ENCODE measurements around the gene WDR47.
"Not testable (repeated sequence)": the region's sequence is repeated elsewhere in the genome, so short reads cannot be mapped to it uniquely, and the experiment has no call there.

WDR47 gene

DNA sequence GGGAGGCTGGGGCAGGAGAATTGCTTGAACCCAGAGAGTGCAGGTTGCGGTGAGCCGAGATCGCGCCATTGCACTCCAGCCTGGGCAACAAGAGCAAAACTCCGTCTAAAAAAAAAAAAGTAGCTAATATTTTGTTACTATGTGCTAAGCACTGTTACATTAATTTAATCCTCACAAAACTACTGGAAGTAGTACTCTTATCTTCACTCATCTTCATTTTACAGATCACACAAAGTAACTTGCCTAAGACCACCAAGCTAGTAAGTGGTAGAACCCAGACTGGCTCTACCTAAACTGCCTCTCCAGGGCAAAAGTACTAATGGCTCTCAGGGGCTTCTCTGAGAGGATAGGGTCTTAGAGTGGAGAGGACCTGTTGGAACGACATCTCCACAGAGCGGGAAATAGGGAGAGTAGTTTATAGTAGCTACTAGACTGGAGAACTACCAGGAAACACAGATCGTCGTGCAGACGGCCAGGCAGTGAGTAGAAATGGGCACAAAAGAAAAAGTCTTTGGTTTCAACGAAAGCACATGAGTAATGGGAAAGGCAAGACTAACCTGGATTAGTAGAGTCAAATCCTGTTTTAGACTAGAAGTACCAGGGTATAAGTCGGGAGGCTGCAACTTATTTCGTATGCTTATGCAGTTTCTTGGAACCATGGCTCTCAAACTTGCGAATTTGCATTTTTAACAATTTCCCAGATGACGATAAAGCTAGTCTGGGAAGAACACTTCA, 80.0 kb downstream of the WDR47 start:
- peak in 1 of 2 donors; percentile 3 for DNase-seq

DNA sequence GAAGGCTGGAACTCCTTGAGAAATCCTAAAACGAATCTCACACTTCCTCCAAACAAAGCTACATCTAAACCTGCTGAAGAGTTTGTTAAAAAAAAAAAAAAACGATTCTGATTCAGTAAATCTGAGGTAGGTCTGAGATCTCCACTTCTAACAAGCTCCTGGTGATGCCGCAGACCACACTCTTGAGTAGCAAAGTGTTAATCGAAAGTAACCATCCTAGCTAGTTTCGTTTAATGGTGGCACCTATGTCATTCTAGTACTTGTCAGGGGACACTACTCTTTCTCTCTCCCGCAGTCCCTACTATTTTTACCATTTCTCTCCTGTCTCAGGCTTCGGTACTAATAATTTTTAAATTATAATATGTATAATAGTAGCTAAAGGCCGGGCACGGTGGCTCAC, 80.7 kb downstream of the WDR47 start:
- peak; percentile 8 to 58 for DNase-seq

DNA sequence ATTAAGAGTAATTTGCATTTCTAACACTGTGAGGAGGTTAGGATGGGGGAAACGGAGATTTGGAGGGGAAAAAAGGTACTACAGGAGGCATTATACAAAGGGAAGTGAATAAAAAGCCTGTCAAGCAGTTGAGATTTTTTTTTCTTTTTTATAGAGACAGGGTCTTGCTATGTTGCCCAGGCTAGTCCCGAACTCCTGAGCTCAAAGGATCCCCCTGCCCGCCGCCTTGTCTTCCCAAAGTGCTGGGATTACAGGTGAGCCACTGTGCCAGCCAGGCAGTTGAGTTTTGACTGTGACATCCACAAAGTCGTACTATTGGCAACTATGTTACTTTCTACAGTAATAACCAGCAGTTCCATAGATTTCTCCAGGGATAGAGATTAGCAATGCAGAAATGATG, 81.2 kb downstream of the WDR47 start:
- DNase-seq: no peak

DNA sequence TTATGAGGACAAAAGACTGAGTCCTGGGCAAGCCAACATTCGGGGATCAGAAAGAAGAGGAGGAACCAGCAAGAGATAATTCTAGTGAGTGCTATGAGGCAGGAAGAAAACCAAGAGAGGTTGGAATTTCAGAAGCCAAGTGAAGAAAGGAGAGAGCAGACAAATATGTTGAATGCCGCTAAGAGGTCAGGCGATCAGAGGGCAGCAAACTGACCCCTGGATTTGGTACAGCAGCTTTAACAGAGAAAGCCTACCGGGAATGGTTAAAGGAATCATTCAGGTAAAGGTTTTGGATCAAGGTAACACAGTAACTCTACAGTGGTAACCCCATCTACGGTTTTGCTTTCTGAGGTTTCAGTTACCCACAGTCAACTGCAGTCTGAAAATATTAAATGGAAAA, 84.0 kb downstream of the WDR47 start:
- no peak for DNase-seq

DNA sequence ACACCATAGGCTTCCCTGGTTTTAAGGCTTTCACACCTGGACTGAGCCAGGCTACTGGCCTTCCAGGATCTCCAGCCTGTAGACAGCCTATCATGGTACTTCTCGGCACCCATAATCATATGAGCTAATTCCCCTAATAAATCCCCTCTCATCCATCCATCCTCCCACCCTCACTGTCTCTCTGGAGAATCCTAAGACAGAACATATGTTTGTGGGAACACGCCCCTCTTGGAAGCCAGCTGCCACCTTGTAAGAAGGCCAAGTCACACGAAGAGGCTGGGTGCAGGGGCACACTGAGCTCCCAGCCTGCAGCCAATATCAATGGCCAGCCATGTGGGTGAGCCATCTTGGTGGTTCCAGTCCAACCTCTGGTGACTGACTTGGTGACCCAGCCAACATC, 86.0 kb downstream of the WDR47 start:
- no peak for DNase-seq

DNA sequence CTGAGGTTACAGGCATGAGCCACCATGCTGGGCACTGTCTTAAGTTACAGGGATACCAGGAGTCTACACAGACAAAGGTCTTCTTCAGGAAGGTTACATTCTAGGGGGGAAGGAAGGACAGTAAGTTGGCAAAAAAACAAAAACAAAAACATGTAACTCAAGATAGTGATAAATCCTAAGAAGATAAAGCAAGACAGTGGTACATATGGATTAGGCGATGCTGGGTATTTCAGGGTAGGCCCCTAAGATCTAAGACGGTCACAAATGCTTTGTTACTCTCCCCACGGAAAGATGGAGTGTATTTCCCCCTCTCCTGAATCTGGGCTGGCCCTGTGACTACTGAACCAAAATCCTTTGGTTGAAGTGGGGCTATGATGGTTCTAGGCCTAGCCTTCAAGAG, 86.8 kb downstream of the WDR47 start:
- DNase-seq: no peak

DNA sequence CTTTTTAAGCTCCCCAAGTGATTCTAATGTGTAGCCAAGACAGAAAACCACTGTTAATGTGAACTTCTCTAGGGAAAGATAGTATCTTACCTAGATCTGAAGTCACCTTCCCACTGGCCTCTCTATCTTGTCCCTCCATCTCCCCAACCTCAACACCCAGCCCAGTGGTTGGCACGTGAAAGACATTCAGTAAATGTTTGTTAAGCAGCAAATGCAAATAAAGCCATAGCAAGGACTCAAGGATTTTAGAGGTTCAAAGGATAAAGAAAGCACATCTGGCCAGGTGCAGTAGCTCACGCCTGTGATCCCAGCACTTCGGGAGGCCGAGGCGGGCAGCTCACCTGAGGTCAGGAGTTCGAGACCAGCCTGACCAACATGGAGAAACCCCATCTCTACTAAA, 88.5 kb downstream of the WDR47 start:
- no peak for DNase-seq

DNA sequence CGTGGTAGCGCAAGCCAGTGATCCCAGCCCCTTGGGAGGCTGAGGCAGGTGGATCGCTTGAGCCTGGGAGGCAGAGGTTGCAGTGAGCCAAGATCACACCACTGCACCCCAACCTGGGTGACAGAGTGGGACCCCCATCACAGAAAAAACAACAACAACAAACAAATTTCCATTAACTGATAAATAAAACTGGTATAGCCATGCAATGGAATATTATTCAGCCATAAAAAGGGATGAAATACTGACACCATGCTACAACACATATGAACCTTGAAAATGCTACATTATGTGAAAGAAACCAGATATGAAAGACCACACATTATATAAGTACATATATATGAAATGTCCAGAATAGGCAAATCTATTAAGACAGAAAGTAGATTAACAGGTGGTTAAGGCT, 90.7 kb downstream of the WDR47 start:
- no peak for DNase-seq

DNA sequence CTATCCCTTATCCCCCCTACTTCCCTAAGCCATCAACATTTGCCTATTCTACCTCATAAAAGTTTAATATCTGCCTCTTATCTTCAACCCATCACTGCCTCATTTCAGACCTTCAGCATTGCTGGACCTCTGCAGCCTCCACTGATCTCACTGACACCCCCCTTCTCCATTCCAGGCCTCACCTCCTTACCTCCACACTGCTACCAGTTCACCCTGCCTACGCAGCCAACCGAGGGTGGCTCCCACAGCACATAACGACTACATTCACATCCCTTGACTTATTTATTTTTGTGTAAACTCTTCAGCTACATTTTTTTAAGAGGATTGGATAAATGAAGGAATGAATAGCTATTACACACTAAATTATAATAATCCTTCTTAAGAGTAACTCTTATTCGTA, 92.9 kb downstream of the WDR47 start:
- DNase-seq: no peak

DNA sequence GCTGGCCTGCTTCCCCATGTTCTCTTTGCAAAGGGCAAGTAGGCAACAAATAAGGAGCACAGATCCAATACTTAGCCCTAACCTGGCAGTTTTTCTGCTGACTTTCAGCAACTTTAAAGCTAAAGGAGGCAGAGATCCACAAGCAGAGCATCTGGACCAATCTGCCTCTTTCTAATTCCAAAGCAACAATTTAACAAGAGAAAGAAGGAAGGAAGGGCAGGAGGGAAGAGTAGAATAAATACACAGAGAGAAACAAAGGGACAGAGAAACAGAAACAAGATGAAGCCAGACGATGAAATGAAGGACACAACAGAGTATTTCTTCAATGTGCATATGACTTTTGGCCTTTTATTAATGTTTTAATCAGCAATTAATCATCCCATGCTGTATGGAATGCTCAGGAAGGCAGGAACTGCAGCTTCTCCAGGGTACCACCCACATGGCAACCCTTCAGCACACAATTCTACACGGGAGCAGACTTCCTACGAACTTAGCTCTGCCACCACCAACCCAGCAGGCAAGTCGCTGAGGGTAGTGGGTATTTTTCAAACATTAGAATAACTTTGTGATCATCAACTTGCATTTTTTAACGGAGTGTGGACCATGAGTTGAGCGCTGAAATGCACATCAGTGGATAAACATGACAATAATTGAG, 93.9 kb downstream of the WDR47 start:
- DNase-seq: no peak

DNA sequence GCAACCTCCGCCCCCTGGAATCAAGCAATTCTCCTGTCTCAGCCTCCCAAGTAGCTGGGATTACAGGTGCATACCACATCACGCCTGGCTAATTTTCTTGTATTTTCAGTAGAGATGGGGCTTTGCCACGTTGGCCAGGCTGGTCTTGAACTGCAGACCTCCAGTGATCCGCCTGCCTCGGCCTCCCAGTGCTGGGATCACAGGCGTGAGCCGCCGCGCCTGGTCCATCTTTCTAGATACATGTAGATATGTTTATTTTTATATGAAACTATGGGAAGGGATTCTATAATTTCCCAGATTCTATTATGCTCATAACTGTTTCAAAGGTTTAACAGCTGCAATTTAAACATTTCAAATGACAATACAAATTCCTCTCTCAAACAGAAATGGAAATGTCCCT, 105.7 kb downstream of the WDR47 start:
- no peak for DNase-seq

DNA sequence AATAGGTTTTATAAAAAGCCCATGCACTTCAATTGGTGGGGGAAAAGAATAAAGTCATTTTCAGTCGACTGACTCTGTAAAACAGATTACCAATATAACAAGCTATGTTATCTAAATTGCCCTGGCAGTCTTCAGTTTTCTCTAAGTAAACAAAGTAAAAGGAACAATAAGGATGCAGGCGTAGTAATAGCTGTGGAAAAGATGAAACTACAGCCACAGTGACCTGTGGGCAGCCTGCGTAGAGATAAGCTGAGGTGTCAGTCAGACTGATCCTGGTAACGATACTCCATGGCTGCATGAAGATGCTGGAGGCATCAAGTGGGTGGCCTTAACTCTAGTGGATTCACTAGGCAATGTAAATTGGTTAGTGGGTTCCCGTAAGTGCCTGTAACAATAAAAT, 108.0 kb downstream of the WDR47 start:
- no peak for DNase-seq

DNA sequence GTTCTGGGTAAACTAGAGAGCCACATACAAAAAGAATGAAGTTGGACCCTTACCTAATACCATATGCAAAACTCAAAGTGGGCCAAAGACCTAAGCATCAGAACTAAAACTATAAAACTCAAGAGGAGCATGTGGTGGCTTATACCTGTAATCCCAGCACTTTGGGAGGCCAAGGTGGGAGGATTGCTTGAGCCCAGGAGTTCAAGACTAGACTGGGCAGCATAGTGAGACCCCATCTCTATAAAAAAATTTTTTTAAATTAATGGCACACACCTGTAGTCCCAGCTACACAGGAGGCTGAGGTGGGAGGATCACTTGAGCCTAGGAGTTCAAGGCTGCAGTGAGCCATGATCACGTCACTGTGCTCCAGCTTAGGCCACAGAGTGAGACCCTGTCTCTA, 114.3 kb downstream of the WDR47 start:
- DNase-seq: not testable (repeated sequence)

DNA sequence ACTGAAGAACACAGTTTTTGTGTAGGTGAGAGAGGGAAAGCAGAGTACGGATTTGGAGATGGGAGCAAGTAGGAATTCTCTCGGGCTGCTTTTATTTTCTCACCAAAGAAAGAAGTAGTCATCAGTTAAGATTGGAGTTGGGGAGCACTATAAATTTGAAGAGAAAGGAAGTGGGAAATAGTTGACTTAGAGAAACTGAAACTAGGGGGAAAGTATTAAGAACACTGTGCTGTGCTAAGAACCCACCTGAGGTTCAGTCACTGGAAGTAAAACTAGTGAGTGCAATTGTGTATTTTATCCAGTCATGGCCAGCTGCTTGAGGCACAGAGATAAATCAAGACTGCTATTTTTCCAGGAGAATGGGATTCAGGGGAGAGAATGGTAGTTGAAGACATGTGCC, 116.0 kb downstream of the WDR47 start:
- no peak for DNase-seq
